ENCODE data around the gene IFT80. TPM values are rescaled to one million over a fixed set of nuclear protein-coding genes. Genes with fewer than 3 reads are reported as not detected.
"Not testable (repeated sequence)": the region's sequence is repeated elsewhere in the genome, so short reads cannot be mapped to it uniquely, and the experiment has no call there.

Gene IFT80
- total RNA-seq, 1 donor from 2014 or later, result 25.0 TPM

GRCh38 chr3:160369784-160370183 is 29.2 kb downstream of the IFT80 start:
- no peak for DNase-seq (ENCODE audit: low read depth)

GRCh38 chr3:160368804-160369203 is 30.2 kb downstream of the IFT80 start:
- DNase-seq (ENCODE audit: low read depth), result no peak

- DNase-seq (ENCODE audit: low read depth), result no peak
Measured at GRCh38 chr3:160365869-160366522, 33.0 kb downstream of the IFT80 start.

- not testable (repeated sequence) for DNase-seq (ENCODE audit: low read depth)
Measured at GRCh38 chr3:160362896-160363295, 36.1 kb downstream of the IFT80 start.

- DNase-seq (ENCODE audit: low read depth), result no peak
Measured at GRCh38 chr3:160355826-160356225, 43.2 kb downstream of the IFT80 start.

GRCh38 chr3:160346511-160346910 is 52.5 kb downstream of the IFT80 start:
- DNase-seq (ENCODE audit: low read depth), result no peak

- peak; percentile 26 for DNase-seq (ENCODE audit: low read depth)
Measured at GRCh38 chr3:160343132-160343531, 55.9 kb downstream of the IFT80 start.

- DNase-seq (ENCODE audit: low read depth), result no peak
Measured at GRCh38 chr3:160340351-160340750, 58.7 kb downstream of the IFT80 start.

GRCh38 chr3:160331127-160331937 is 67.7 kb downstream of the IFT80 start:
- DNase-seq (ENCODE audit: low read depth), result peak; percentile 50

- DNase-seq (ENCODE audit: low read depth), result no peak
Measured at GRCh38 chr3:160330690-160331089, 68.3 kb downstream of the IFT80 start.

- DNase-seq (ENCODE audit: low read depth), result no peak
Measured at GRCh38 chr3:160330109-160330508, 68.9 kb downstream of the IFT80 start.

- not testable (repeated sequence) for DNase-seq (ENCODE audit: low read depth)
Measured at GRCh38 chr3:160326286-160326685, 72.7 kb downstream of the IFT80 start.

- DNase-seq (ENCODE audit: low read depth), result not testable (repeated sequence)
Measured at GRCh38 chr3:160321821-160322220, 77.2 kb downstream of the IFT80 start.

GRCh38 chr3:160319322-160319721 is 79.7 kb downstream of the IFT80 start:
- DNase-seq (ENCODE audit: low read depth), result no peak

- DNase-seq (ENCODE audit: low read depth), result no peak
Measured at GRCh38 chr3:160314995-160315394, 84.0 kb downstream of the IFT80 start.

GRCh38 chr3:160312014-160312624 is 86.9 kb downstream of the IFT80 start:
- no peak for DNase-seq (ENCODE audit: low read depth)

GRCh38 chr3:160302806-160303205 is 96.2 kb downstream of the IFT80 start:
- no peak for DNase-seq (ENCODE audit: low read depth)

GRCh38 chr3:160296591-160296990 is 102.4 kb downstream of the IFT80 start:
- DNase-seq (ENCODE audit: low read depth), result peak; percentile 46

GRCh38 chr3:160291909-160292299 is 107.1 kb downstream of the IFT80 start:
- no peak for DNase-seq (ENCODE audit: low read depth)

GRCh38 chr3:160291290-160291908 is 107.6 kb downstream of the IFT80 start:
- no peak for DNase-seq (ENCODE audit: low read depth)

- DNase-seq (ENCODE audit: low read depth), result no peak
Measured at GRCh38 chr3:160287666-160288065, 111.4 kb downstream of the IFT80 start.

- DNase-seq (ENCODE audit: low read depth), result no peak
Measured at GRCh38 chr3:160286231-160286630, 112.8 kb downstream of the IFT80 start.

Measured in myocyte (in vitro differentiated cells).